ENCODE measurements around the gene GBF1. TPM values are rescaled to one million over a fixed set of nuclear protein-coding genes. Genes with fewer than 3 reads are reported as not detected.

Gene GBF1
- total and polyA plus RNA-seq, 2 donors from 2014 or later: 14.4 to 53.3 TPM

DNA sequence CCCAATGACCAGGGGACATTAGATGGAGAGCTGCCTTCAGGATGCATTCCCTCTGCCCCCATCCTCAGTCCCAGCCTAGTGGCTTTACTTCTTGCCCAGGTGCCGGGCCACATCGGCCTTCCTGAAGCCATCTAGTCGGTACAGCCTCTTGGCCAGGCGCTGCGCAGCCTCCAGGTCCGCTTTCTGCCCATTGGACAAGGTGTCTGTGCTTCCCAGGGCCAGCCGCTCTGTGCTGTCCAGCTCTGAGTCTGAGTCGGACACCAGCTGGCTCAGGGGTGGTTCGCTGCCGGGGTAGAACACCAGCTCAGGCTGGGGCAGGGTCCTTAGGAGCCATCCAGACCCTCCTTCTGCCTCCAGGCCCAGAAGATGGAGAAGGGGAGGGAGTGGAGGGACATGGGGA is 167.0 kb downstream of the GBF1 start:
- H3K36me3 ChIP-seq (ENCODE audit: control insufficient read depth in 2 of 3, insufficient read depth in 3 of 3, low read length in 3 of 3): no peaks in the 10 kb centered on the region
- H3K27me3 ChIP-seq (ENCODE audit: control insufficient read depth, insufficient read depth, low read length): peaks cover 2% of the 10 kb centered on the region
- H3K4me3 ChIP-seq (ENCODE audit: low read length in 3 of 3): no peak overlapping the region
- H3K9ac ChIP-seq (ENCODE audit: low read length in 3 of 3): no peak overlapping the region
- H3K27ac ChIP-seq (ENCODE audit: low read depth in 2 of 2, low read length in 2 of 2): no peak overlapping the region
- H3K4me1 ChIP-seq (ENCODE audit: control insufficient read depth in 2 of 3, insufficient read depth in 2 of 3, low read depth in 1 of 3, low read length in 3 of 3): peaks cover 0 to 3% (median 0%) of the 10 kb centered on the region in 3 donors
- H3K9me3 ChIP-seq (ENCODE audit: control insufficient read depth in 2 of 3, insufficient read depth in 1 of 3, low read length in 3 of 3): no peaks in the 10 kb centered on the region
- FAIRE-seq: no peak
- TF ChIP-seq, protein P1, sequence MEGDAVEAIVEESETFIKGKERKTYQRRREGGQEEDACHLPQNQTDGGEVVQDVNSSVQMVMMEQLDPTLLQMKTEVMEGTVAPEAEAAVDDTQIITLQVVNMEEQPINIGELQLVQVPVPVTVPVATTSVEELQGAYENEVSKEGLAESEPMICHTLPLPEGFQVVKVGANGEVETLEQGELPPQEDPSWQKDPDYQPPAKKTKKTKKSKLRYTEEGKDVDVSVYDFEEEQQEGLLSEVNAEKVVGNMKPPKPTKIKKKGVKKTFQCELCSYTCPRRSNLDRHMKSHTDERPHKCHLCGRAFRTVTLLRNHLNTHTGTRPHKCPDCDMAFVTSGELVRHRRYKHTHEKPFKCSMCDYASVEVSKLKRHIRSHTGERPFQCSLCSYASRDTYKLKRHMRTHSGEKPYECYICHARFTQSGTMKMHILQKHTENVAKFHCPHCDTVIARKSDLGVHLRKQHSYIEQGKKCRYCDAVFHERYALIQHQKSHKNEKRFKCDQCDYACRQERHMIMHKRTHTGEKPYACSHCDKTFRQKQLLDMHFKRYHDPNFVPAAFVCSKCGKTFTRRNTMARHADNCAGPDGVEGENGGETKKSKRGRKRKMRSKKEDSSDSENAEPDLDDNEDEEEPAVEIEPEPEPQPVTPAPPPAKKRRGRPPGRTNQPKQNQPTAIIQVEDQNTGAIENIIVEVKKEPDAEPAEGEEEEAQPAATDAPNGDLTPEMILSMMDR (IDR thresholded peaks at IDR 0.05; ENCODE audit: borderline replicate concordance, extremely low read depth, insufficient read depth): no peak
- DNase-seq: peak in 1 of 5 donors; percentile 62
- intact Hi-C loops (cut with DNase I): no loop called here

DNA sequence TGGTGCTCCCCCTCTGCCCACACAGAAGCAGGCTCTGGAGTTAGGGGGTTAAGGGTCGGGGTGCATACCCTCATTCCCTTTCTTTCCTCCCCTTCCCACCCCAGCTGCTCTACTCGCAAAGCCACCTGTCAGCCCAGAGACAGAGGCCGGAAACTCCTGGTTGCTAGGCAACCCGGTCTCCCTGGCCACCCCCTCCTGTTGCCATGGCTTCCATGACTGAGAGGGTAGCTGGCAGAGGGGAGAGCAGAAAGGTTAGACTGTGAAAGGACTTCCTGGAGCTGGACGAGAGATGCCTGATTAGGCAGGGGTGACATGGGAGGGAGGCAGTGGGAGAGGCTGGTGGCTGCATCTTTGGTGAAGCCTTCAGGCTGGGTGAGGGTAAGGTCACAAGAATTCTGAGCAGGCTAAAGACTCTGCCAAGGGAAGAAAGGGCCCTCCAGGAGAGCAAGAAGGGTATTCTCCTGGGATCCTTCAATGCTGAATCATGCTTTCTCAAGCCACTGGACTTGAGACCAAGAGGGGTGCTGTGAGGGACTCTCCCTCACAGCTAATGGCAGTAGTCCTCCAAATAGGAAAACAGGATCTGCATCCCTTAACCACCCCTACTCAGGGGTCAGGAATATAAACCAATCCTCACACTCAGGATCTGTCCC is 167.8 kb downstream of the GBF1 start:
- intact Hi-C loops (cut with DNase I): no loop called here
- Histone ChIP-seq H3K27me3 (ENCODE audit: control insufficient read depth, insufficient read depth, low read length) (peaks cover 5% of the 10 kb centered on the region), H3K4me1 (ENCODE audit: control insufficient read depth in 2 of 3, insufficient read depth in 2 of 3, low read depth in 1 of 3, low read length in 3 of 3) (peaks cover 0 to 3% (median 0%) of the 10 kb centered on the region in 3 donors), H3K9me3 (ENCODE audit: control insufficient read depth in 2 of 3, insufficient read depth in 1 of 3, low read length in 3 of 3) (no peaks in the 10 kb centered on the region), H3K27ac (ENCODE audit: low read depth in 2 of 2, low read length in 2 of 2) (no peak overlapping the region), H3K4me3 (ENCODE audit: low read length in 3 of 3) (no peak overlapping the region), H3K9ac (ENCODE audit: low read length in 3 of 3) (no peak overlapping the region), H3K36me3 (ENCODE audit: control insufficient read depth in 2 of 3, insufficient read depth in 3 of 3, low read length in 3 of 3) (no peaks in the 10 kb centered on the region)
- TF ChIP-seq, protein P1 (IDR thresholded peaks at IDR 0.05; ENCODE audit: borderline replicate concordance, extremely low read depth, insufficient read depth): no peak
- DNase-seq (peak in 3 of 5 donors; percentile 39 to 74 (median 53)), FAIRE-seq (no peak)

DNA sequence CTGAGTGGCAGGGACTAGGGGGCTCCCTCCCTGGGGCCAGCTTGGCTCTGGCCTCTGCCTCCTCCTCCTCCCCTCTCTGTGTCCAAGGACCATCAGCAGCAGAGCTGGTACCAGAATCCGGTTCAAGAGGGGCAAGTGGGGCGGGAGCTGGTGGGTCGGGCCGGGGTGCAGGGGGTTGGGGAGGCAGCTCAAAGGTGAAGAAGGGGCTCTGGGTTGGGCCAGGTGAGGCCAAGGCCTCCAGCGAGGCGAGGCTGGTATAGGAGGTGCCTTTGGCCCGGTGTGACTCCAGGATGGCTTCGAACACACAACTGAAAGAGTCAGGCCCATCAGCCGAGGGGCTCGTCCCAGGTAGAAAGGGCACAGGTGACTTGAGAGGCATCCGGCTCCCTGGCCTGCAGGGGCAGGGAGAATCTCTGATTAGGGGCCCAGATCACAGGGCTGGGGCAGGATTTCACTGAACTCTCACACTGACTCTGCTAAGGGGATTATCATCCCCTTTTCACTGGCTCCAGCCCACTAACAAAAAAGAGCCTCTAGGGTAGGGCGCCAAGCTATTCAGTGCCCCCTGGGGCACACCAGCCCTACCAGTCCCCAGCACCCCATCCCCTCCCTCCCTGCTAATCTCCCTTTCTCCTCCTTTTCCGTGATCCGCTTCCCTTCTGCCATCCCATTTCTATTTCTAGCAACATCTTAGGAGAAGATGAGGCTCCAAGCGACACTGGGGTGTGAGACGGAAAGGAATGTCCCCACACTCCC is 168.7 kb downstream of the GBF1 start:
- no peak overlapping the region for H3K4me3 ChIP-seq (ENCODE audit: low read length in 3 of 3)
- H3K9ac ChIP-seq (ENCODE audit: low read length in 3 of 3): no peak overlapping the region
- H3K4me1 ChIP-seq (ENCODE audit: control insufficient read depth in 2 of 3, insufficient read depth in 2 of 3, low read depth in 1 of 3, low read length in 3 of 3): peaks cover 0 to 3% (median 1%) of the 10 kb centered on the region in 3 donors
- intact Hi-C loops (cut with DNase I): no loop called here
- H3K27ac ChIP-seq (ENCODE audit: low read depth in 2 of 2, low read length in 2 of 2): no peak overlapping the region
- H3K27me3 ChIP-seq (ENCODE audit: control insufficient read depth, insufficient read depth, low read length): peaks cover 5% of the 10 kb centered on the region
- H3K36me3 ChIP-seq (ENCODE audit: control insufficient read depth in 2 of 3, insufficient read depth in 3 of 3, low read length in 3 of 3): no peaks in the 10 kb centered on the region
- DNase-seq (peak in 2 of 5 donors; percentile 37 to 59), FAIRE-seq (no peak)
- TF ChIP-seq, protein P1 (IDR thresholded peaks at IDR 0.05; ENCODE audit: borderline replicate concordance, extremely low read depth, insufficient read depth): no peak
- no peaks in the 10 kb centered on the region for H3K9me3 ChIP-seq (ENCODE audit: control insufficient read depth in 2 of 3, insufficient read depth in 1 of 3, low read length in 3 of 3)

Measured in kidney (tissue), 14 donors.